Measurements from ENCODE around the gene KBTBD2.

KBTBD2 gene

GRCh38 chr7:32893722-32894121 lies 2.2 kb upstream of the KBTBD2 start:
- TF ChIP-seq, protein P1, sequence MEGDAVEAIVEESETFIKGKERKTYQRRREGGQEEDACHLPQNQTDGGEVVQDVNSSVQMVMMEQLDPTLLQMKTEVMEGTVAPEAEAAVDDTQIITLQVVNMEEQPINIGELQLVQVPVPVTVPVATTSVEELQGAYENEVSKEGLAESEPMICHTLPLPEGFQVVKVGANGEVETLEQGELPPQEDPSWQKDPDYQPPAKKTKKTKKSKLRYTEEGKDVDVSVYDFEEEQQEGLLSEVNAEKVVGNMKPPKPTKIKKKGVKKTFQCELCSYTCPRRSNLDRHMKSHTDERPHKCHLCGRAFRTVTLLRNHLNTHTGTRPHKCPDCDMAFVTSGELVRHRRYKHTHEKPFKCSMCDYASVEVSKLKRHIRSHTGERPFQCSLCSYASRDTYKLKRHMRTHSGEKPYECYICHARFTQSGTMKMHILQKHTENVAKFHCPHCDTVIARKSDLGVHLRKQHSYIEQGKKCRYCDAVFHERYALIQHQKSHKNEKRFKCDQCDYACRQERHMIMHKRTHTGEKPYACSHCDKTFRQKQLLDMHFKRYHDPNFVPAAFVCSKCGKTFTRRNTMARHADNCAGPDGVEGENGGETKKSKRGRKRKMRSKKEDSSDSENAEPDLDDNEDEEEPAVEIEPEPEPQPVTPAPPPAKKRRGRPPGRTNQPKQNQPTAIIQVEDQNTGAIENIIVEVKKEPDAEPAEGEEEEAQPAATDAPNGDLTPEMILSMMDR (IDR thresholded peaks at IDR 0.05; ENCODE audit: borderline replicate concordance, control extremely low read depth, extremely low read depth, insufficient read depth, missing control alignments): no peak
- no peak for DNase-seq (ENCODE audit: low spot score)
- in situ Hi-C loops (cut with MboI; ENCODE audit: low sequenced_read_pairs, unreplicated experiment): no loop called here

GRCh38 chr7:32893207-32893524 lies 1.6 kb upstream of the KBTBD2 start:
- in situ Hi-C loops (cut with MboI; ENCODE audit: low sequenced_read_pairs, unreplicated experiment): no loop called here
- no peak for DNase-seq (ENCODE audit: low spot score)
- TF ChIP-seq, protein P1 (IDR thresholded peaks at IDR 0.05; ENCODE audit: borderline replicate concordance, control extremely low read depth, extremely low read depth, insufficient read depth, missing control alignments): no peak

GRCh38 chr7:32892521-32893206 lies 1.1 kb upstream of the KBTBD2 start:
- in situ Hi-C loops (cut with MboI; ENCODE audit: low sequenced_read_pairs, unreplicated experiment): no loop called here
- TF ChIP-seq, protein P1 (IDR thresholded peaks at IDR 0.05; ENCODE audit: borderline replicate concordance, control extremely low read depth, extremely low read depth, insufficient read depth, missing control alignments): no peak
- peak; percentile 32 for DNase-seq (ENCODE audit: low spot score)

DNA sequence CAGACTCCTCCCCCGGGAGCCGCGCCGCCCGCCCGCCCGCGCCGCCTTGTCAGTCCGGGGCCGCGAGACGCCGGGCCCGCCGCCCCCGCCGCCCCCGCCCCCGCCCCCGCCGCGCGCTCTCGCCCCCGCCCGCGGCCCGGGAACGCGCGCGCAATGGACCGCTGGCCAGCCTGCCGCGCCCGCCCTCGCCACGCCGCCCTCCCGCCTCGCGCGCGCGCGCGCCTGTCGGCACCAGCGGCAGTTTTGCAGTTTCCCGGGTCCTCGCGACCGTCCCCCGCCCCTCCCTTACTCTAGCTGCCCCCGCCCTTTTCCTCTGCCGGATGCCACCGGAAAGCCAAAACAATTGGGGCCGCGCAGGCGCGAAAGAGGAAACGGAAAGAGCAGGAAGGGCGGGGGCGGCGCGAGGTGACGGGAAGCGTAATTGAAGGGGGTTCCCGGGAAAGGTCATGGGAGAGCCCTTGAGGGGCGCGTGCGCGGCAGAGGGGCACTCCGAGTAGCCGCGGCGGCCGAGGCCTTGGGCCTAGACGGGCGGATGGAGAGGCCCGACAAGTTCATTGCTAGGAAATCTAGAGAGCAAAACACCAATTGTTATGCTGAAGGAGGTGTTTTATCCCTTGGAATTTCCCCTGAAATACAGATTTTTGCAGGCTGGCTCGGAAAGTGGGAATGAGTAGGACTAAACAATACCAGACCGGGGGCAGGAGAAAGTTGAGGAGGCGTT lies 400 bp upstream of the KBTBD2 start:
- TF ChIP-seq, protein P1 (IDR thresholded peaks at IDR 0.05; ENCODE audit: borderline replicate concordance, control extremely low read depth, extremely low read depth, insufficient read depth, missing control alignments): no peak
- DNase-seq (ENCODE audit: low spot score): peak; percentile 92
- in situ Hi-C loops (cut with MboI; ENCODE audit: low sequenced_read_pairs, unreplicated experiment): no loop called here

GRCh38 chr7:32890793-32891042 lies 842 bp downstream of the KBTBD2 start:
- no peak for DNase-seq (ENCODE audit: low spot score)
- TF ChIP-seq, protein P1 (IDR thresholded peaks at IDR 0.05; ENCODE audit: borderline replicate concordance, control extremely low read depth, extremely low read depth, insufficient read depth, missing control alignments): no peak
- in situ Hi-C loops (cut with MboI; ENCODE audit: low sequenced_read_pairs, unreplicated experiment): no loop called here

DNA sequence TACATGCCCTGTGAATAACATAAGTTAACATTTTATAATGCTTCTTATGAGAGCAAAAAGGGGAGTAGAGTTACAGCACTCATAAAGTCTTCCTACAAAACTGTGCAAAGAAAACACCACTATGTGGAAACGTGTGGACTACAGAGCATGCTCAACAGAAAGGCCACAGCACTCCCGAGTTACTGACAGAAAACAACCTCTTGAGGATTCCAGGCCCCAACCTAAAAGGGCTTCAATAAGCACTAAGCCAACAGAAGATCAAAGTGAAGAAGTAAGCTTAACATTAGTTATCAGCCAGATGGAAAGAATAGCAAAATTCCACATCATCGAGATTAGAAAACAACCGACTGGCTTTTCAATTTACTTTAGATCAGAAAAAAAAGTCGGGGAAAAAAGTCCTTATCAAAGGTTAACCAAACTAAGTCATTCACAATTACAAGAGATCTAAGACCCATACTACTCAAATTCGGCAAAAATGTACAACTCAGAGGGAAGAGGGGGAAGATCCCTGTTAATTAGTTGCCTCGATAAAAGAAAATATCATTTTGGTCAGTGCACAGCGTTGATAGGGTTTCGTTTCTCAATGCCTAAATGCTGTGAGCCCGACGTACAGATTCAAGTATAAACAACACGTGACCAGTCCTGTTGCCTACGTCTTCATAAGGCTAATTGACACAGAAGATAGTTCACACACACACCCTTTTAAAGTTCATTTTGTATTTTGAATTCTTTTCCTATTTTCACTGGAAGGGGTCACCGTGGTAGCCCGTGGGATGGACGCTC lies 1.4 kb downstream of the KBTBD2 start:
- in situ Hi-C loops (cut with MboI; ENCODE audit: low sequenced_read_pairs, unreplicated experiment): no loop called here
- peak; percentile 67 for DNase-seq (ENCODE audit: low spot score)
- TF ChIP-seq, protein P1 (IDR thresholded peaks at IDR 0.05; ENCODE audit: borderline replicate concordance, control extremely low read depth, extremely low read depth, insufficient read depth, missing control alignments): no peak
